Gastrocnemius medialis (tissue), 4 donors: ENCODE measurements around the gene SMARCA1.

Source experiments
- POLR2A ChIP-seq, 2 donors: fragments of 450-650 bp; IDR thresholded peaks; one replicate each; pipeline ENCODE4 v1.6.1; 2017; ENCODE audit warnings: antibody characterized with exemption in 2 of 2, mild to moderate bottlenecking in 2 of 2, moderate library complexity in 2 of 2
- TF ChIP-seq, protein P1 (sequence below), 5 experiments: fragments of 450-650 bp in 3 of 5; fragments of 200-600 bp in 2 of 5; sonication (generic) in 2 of 5; IDR thresholded peaks in 4 of 5; conservative IDR thresholded peaks in 1 of 5; 1 replicate in 4 of 5; 2 replicates in 1 of 5; pipeline ENCODE4 v1.5.1; 2016 to 2019; ENCODE audit warnings: antibody characterized with exemption in 5 of 5, mild to moderate bottlenecking in 3 of 5, moderate library complexity in 3 of 5

DNA sequence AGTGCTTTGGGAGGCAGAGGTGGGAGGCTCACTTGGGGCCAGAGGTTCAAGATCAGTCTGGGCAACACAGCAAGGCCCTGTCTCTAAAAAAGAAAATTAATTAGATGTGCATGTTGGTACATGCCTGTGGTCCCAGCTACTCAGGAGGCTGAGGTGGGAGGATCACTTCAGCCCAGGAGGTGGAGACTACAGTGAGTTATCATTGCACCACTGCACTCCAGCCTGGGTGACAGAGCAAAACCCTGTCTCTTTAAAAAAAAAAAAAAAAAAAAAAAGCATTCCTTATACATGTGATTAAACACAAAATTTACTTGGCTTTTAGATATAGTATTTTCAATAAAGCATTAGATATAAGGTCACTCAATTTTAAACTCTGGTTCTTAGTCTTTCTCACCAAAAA lies 34.9 kb downstream of the SMARCA1 start:
- TF ChIP-seq, protein P1, sequence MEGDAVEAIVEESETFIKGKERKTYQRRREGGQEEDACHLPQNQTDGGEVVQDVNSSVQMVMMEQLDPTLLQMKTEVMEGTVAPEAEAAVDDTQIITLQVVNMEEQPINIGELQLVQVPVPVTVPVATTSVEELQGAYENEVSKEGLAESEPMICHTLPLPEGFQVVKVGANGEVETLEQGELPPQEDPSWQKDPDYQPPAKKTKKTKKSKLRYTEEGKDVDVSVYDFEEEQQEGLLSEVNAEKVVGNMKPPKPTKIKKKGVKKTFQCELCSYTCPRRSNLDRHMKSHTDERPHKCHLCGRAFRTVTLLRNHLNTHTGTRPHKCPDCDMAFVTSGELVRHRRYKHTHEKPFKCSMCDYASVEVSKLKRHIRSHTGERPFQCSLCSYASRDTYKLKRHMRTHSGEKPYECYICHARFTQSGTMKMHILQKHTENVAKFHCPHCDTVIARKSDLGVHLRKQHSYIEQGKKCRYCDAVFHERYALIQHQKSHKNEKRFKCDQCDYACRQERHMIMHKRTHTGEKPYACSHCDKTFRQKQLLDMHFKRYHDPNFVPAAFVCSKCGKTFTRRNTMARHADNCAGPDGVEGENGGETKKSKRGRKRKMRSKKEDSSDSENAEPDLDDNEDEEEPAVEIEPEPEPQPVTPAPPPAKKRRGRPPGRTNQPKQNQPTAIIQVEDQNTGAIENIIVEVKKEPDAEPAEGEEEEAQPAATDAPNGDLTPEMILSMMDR (IDR thresholded peaks at IDR 0.05 in 4 of 5, conservative IDR thresholded peaks at IDR 0.05 in 1 of 5) = no peak
- no peak for TF ChIP-seq POLR2A (IDR thresholded peaks at IDR 0.05)
